SU-DHL-6 (cell line): ENCODE measurements around the gene SAMD11.

Experiments
- H2AFZ ChIP-seq: fragments of 200-600 bp; sonication (generic); 2 replicates; pipeline ENCODE4 v1.6.1; 2014; ENCODE audit warnings: low read depth, mild to moderate bottlenecking, moderate library complexity, mixed read lengths, antibody characterized with exemption, low read length; ENCODE audit not compliant: severe bottlenecking
- H3F3A ChIP-seq: fragments of 200-600 bp; shearing (Covaris generic); 2 replicates; pipeline ENCODE4 v1.6.0; 2016; ENCODE audit warnings: antibody characterized with exemption, mild to moderate bottlenecking; ENCODE audit not compliant: insufficient read depth
- H3K27ac ChIP-seq: fragments of 200-600 bp; sonication (generic); 2 replicates; pipeline ENCODE4 v1.5.1; 2016; ENCODE audit warnings: low read depth, mild to moderate bottlenecking, low read length, moderate library complexity, mixed read lengths
- H3K27me3 ChIP-seq: fragments of 200-600 bp; sonication (generic), shearing (Covaris generic); 2 replicates; pipeline ENCODE4 v1.6.0; 2014; ENCODE audit warnings: mild to moderate bottlenecking, low read length
- H3K36me3 ChIP-seq: fragments of 200-600 bp; sonication (generic); 2 replicates; pipeline ENCODE4 v1.6.1; 2014; ENCODE audit warnings: mild to moderate bottlenecking, low read length, mixed read lengths
- H3K4me2 ChIP-seq: fragments of 300-600, 200-600 bp; shearing (Covaris generic), sonication (generic); 2 replicates; pipeline ENCODE4 v1.6.0; 2014; ENCODE audit warnings: low read length, low read depth, mild to moderate bottlenecking; ENCODE audit not compliant: poor library complexity, severe bottlenecking
- H3K4me3 ChIP-seq: fragments of 200-600 bp; sonication (generic); 2 replicates; pipeline ENCODE4 v1.5.1; 2014; ENCODE audit warnings: antibody characterized with exemption, low read length, mild to moderate bottlenecking, mixed read lengths; ENCODE audit not compliant: insufficient read depth, poor library complexity, severe bottlenecking
- H3K79me2 ChIP-seq: fragments of 200-600 bp; sonication (generic); 2 replicates; pipeline ENCODE4 v1.6.1; 2014; ENCODE audit warnings: mild to moderate bottlenecking, low read length, moderate library complexity; ENCODE audit not compliant: insufficient read depth
- H3K9ac ChIP-seq: fragments of 200-600 bp; sonication (generic); 2 replicates; pipeline ENCODE4 v1.7.0; 2014; ENCODE audit warnings: mild to moderate bottlenecking, low read length
- H3K9me2 ChIP-seq: fragments of 200-600 bp; sonication (generic); replicated peaks from 2 replicates; pipeline ENCODE4 v1.6.1; 2014; ENCODE audit warnings: low read length; ENCODE audit not compliant: insufficient read depth
- H3K9me3 ChIP-seq: fragments of 200-600 bp; sonication (generic); 2 replicates; pipeline ENCODE4 v1.6.1; 2014; ENCODE audit warnings: low read length, mixed read lengths; ENCODE audit not compliant: insufficient read depth
- H4K20me1 ChIP-seq: fragments of 200-600 bp; sonication (generic); 2 replicates; pipeline ENCODE4 v1.6.1; 2014; ENCODE audit warnings: low read depth, mild to moderate bottlenecking, antibody characterized with exemption, low read length, moderate library complexity, mixed read lengths
- CTCF ChIP-seq: fragments of 200-600 bp; sonication (generic); IDR thresholded peaks from one replicate; pipeline ENCODE4 v1.5.1; 2017; ENCODE audit warnings: antibody characterized with exemption, mild to moderate bottlenecking, low read length, moderate library complexity; ENCODE audit not compliant: insufficient read depth, poor library complexity, severe bottlenecking
- EZH2phosphoT487 ChIP-seq: fragments of 200-600 bp; sonication (generic), shearing (Covaris generic); conservative IDR thresholded peaks from 2 replicates; pipeline ENCODE4 v1.6.1; 2018; ENCODE audit warnings: mild to moderate bottlenecking, antibody characterized with exemption, low read length, moderate library complexity, mixed read lengths

SAMD11 gene

GRCh38 chr1:953524-954320 is 30.0 kb downstream of the SAMD11 start:
- Histone ChIP-seq H3K9me3 (no peaks in the 10 kb centered on the region), H3F3A (no peaks in the 10 kb centered on the region), H2AFZ (no peak overlapping the region), H3K4me3 (no peak overlapping the region), H3K27me3 (no peaks in the 10 kb centered on the region), H4K20me1 (no peaks in the 10 kb centered on the region), H3K79me2 (peaks cover 16% of the 10 kb centered on the region), H3K4me2 (no peak overlapping the region), H3K9ac (no peak overlapping the region), H3K9me2 (no peaks in the 10 kb centered on the region), H3K27ac (no peak overlapping the region), H3K36me3 (no peaks in the 10 kb centered on the region; the same call in 1 of the 2 replicates)
- TF ChIP-seq CTCF (no peak), EZH2phosphoT487 (no peak)

- H3K4me2 ChIP-seq, result no peak overlapping the region
- H3K79me2 ChIP-seq, result peaks cover 18% of the 10 kb centered on the region
- H3K4me3 ChIP-seq, result no peak overlapping the region
- H3K27me3 ChIP-seq, result no peaks in the 10 kb centered on the region
- H2AFZ ChIP-seq, result no peak overlapping the region
- no peaks in the 10 kb centered on the region for H3K9me3 ChIP-seq
- no peaks in the 10 kb centered on the region for H4K20me1 ChIP-seq
- no peak for TF ChIP-seq CTCF
- no peak for TF ChIP-seq EZH2phosphoT487
- no peaks in the 10 kb centered on the region for H3K9me2 ChIP-seq
- no peak overlapping the region for H3K27ac ChIP-seq
- no peak overlapping the region for H3K9ac ChIP-seq
- no peaks in the 10 kb centered on the region; the same call in 1 of the 2 replicates for H3K36me3 ChIP-seq
- H3F3A ChIP-seq, result no peaks in the 10 kb centered on the region
Measured at GRCh38 chr1:954927-955326, 31.2 kb downstream of the SAMD11 start.

- Histone ChIP-seq H3K79me2 (peaks cover 18% of the 10 kb centered on the region), H3K9ac (no peak overlapping the region), H3K27me3 (no peaks in the 10 kb centered on the region), H3K36me3 (no peaks in the 10 kb centered on the region; the same call in 1 of the 2 replicates), H3K9me2 (no peaks in the 10 kb centered on the region), H4K20me1 (no peaks in the 10 kb centered on the region), H2AFZ (no peak overlapping the region), H3K4me3 (no peak overlapping the region), H3K4me2 (no peak overlapping the region), H3F3A (no peaks in the 10 kb centered on the region), H3K27ac (no peak overlapping the region), H3K9me3 (no peaks in the 10 kb centered on the region)
- TF ChIP-seq CTCF (no peak), EZH2phosphoT487 (no peak)
Measured at GRCh38 chr1:955474-955873, 31.8 kb downstream of the SAMD11 start.
